ENCODE measurements around the gene KRT3.
"Not testable (repeated sequence)": the region's sequence is repeated elsewhere in the genome, so short reads cannot be mapped to it uniquely, and the experiment has no call there.

Gene KRT3

GRCh38 chr12:52798671-52799504 lies 3.0 kb upstream of the KRT3 start:
- DNase-seq (ENCODE audit: low read depth in 2 of 2, low spot score in 1 of 2) = no peak

- no peak for DNase-seq (ENCODE audit: low read depth in 2 of 2, low spot score in 1 of 2)
These were observed 2.2 kb upstream of the KRT3 start for GRCh38 chr12:52798003-52798670.

DNA sequence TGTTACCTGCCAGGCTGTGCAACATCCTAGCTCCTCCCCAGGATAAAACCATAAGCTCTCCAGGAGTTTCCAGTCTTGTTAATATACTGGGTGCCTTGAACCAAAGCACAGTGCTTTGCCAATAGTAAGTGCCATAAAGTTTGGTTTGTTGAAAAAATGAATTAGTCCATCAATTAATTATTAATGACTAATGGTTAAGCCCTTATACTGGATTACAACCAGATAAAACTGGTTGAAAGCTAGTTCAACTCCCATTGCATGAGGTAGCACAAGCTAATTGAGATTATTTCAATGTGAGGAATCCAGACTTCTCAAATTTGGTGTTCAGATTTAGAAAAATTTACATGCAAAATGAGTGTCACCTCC lies 1.6 kb upstream of the KRT3 start:
- DNase-seq (ENCODE audit: low read depth in 2 of 2, low spot score in 1 of 2) = no peak

GRCh38 chr12:52796839-52797528 lies 1.1 kb upstream of the KRT3 start:
- no peak for DNase-seq (ENCODE audit: low read depth in 2 of 2, low spot score in 1 of 2)

DNA sequence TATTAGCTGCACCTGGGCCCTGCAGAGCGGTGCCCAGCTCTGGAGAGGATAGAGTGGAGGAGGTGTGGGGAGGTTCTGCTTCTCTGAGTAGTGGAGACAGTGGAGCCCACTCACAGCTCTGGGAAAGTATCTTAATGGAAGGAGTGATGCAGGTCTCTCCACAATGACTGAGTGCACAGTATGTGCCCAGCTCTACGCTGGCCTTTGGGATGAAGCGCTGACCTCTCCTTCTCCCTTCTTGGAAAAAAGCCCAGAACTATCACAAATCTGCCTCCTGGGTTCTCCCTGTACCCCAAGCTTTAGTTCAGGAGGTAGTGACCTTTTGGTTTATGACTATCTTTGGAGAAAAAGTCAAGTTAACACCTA lies 495 bp upstream of the KRT3 start:
- DNase-seq (ENCODE audit: low read depth in 2 of 2, low spot score in 1 of 2) = no peak

GRCh38 chr12:52795332-52795674 lies 614 bp downstream of the KRT3 start:
- not testable (repeated sequence) for DNase-seq (ENCODE audit: low read depth in 2 of 2, low spot score in 1 of 2)

DNA sequence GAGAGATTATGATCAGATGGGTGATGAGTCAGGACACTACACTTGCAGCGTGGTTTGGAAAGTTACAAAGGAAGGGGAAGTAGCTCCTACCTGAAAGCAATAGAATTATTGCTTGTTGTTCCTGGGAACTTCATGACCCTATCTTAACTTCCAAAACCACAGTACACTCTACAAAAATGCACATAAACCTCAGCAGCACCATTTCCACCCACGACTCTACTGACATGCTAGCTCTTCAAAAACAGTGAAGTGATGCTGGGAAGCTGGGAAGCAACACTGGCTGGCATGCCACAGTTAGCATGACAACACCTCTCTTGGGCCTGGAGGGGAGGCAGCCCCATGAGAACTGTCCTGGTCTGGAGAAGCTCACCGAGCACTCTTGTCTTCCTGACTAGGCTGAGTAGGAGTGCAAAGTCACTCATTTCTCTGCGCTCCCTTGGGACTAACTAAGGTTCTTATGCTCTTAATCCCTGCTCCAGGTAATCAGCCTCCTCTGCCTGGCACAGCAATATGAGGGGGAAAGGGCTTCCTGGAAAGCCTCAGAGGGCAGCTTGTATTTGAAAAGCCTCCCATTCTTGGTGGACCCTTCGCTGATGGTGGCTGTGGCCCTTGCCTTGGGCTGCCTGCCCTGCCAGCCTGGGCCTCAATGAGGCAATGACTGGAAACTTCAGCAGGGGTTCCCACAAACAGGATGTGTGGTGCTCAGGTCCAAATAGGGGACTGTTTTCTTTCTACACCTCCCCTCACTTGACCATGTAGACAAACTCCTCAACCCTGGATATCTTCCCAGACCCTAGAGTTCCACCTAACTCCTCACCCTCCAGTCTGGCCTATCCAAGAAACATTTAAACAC lies 1.2 kb downstream of the KRT3 start:
- DNase-seq (ENCODE audit: low read depth in 2 of 2, low spot score in 1 of 2) = no peak

- DNase-seq (ENCODE audit: low read depth in 2 of 2, low spot score in 1 of 2) = no peak
These were observed 3.5 kb downstream of the KRT3 start for GRCh38 chr12:52792185-52793029.

- no peak for DNase-seq (ENCODE audit: low read depth in 2 of 2, low spot score in 1 of 2)
These were observed 4.4 kb downstream of the KRT3 start for GRCh38 chr12:52791271-52792184.

GRCh38 chr12:52790427-52791270 lies 5.3 kb downstream of the KRT3 start:
- no peak for DNase-seq (ENCODE audit: low read depth in 2 of 2, low spot score in 1 of 2)

DNA sequence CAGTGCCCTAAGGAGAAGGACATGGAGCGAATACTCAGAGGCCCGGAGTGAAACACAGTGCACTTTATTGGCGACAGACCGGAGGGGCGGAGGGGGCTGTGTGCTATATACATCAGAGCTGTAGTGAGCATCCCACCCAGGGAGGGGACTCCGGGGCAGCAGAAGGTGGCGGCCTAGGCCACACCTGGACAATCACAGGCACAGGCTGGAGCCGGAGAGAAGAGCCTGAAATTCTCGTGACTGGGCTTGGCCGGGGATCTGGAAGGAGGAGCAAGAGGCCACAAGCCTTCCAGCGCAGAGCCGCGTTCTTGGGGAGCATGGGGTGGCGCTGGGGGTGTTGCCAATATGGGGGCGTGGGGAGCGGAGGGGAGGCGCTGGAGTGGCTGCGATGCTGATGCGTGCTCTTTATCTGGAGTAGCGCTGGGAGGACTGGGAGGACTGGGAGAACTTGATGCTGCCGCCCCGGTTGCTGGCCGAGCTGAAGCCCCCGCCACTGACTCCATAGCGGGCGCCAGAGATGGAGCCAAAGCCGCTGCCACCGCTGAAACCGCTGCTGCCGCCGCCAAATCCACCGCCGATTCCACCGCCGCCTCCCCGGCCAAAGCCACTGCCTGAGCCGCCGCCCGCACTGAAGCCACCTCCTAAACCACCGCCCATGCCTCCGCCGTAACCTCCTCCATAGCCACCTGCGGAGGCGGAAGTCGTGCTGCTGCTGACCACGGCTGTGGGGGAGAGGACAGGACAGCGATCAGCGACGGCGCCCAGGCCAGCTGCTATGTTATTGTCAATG lies 6.1 kb downstream of the KRT3 start:
- no peak for DNase-seq (ENCODE audit: low read depth in 2 of 2, low spot score in 1 of 2)

GRCh38 chr12:52788876-52789636 lies 6.9 kb downstream of the KRT3 start:
- DNase-seq (ENCODE audit: low read depth in 2 of 2, low spot score in 1 of 2) = no peak

DNA sequence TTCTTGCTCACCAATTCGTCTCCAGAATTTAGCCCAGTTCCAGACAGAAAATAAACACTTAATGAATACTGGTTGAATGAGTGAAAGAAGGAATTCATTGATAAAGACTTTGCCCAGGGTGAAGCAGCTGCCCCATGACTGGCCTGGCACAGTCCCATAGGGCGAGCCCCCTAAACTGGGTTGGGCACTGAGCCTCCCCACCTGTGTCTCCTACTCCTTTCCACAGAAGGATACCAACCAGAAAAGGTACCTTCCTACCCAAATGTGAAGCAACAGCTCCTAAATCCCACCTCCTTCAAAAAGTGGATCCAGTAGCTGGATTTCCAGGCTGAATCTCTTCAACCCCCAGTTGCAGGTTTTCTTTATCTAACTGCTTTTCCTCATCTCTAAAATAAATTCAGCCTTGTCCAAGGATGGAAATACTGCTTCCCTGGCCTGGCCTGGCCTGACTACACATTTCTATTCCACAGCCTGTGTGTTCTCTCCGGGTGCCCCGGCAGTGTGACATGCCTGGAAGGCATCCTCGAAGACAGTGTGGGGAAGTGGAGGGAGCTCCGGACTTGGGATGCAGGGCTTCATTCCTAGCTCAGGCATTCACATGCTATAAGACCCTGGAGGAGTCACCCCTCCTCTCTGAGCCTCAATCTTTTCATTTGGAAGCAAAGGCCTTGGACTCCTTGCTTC lies 7.6 kb downstream of the KRT3 start:
- no peak for DNase-seq (ENCODE audit: low read depth in 2 of 2, low spot score in 1 of 2)

DNA sequence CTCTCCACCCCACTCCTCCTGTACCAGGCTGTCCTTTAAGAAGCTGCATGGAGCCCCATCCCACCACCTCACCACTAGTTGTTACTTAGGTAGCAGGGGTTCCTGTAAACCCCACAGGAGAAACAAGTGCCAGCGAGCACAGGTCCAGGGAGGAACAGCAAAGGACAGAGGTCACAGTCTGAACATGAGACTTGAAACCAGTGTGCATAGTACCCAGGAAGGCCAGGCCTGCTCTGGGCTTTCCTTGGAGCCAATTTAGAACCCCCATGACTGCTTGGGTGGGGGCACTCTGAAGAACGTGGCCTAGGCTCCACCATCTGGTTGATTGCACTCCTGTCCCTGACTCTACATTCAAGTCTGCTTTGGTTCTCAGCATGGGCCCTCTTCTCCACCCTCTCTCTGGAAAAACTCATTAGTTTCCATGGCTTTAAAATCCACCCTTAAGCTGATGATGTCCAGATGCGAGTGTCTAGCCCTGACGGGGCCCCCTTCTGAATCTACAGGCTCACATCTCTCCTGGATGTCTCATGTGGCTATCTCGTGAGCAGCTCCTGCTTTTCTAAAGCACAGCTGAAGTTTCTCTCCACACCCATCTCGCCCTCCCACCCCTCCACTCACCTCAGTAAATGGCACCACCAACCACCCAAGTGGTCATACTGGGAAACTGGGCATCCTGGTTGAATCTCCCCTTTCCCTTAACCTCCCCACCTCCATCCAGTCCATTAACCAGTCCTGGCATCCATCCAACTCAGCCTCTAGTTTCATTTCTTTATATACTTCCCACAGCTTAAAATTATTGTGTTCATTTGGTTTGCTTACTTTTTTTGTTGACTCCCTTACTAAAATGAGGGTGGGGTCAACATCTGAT lies 8.4 kb downstream of the KRT3 start:
- DNase-seq (ENCODE audit: low read depth in 2 of 2, low spot score in 1 of 2) = no peak

GRCh38 chr12:52784909-52785308 lies 11.0 kb downstream of the KRT3 start:
- no peak for DNase-seq (ENCODE audit: low read depth in 2 of 2, low spot score in 1 of 2)
